Liver (tissue), 9 donors: ENCODE measurements around the gene CEP57. TPM values are rescaled to one million over a fixed set of nuclear protein-coding genes. Genes with fewer than 3 reads are reported as not detected.

Experiments used
- DNase-seq: peaks from one replicate; pipeline ENCODE4 v3.0.0-alpha.2; 2017; ENCODE audit warnings: low spot score
- H3K27ac ChIP-seq, 2 donors: one replicate each; pipeline ENCODE4 v1.7.0; 2013; ENCODE audit warnings: inconsistent platforms in 2 of 2, low read length in 2 of 2, control low read depth in 1 of 2, low read depth in 1 of 2, mild to moderate bottlenecking in 1 of 2
- H3K27me3 ChIP-seq, 4 donors: one replicate each; pipeline versions ENCODE4 v1.6.1 to v1.7.0; 2013; ENCODE audit warnings: low read length in 3 of 4, inconsistent platforms in 1 of 4, mild to moderate bottlenecking in 1 of 4, moderate library complexity in 1 of 4; ENCODE audit not compliant: control insufficient read depth in 4 of 4, insufficient read depth in 4 of 4
- H3K36me3 ChIP-seq, 4 donors: one replicate each; pipeline versions ENCODE4 v1.6.1 to v1.7.0; 2013; ENCODE audit warnings: low read length in 3 of 4, mild to moderate bottlenecking in 3 of 4, low read depth in 1 of 4, moderate library complexity in 1 of 4; ENCODE audit not compliant: control insufficient read depth in 4 of 4, insufficient read depth in 3 of 4
- H3K4me1 ChIP-seq, 4 donors: one replicate each; pipeline versions ENCODE4 v1.6.1 to v1.7.0; 2013; ENCODE audit warnings: low read length in 3 of 4, mild to moderate bottlenecking in 3 of 4, moderate library complexity in 1 of 4; ENCODE audit not compliant: control insufficient read depth in 4 of 4, insufficient read depth in 4 of 4
- H3K4me3 ChIP-seq, 3 donors: one replicate each; pipeline versions ENCODE4 v1.6.1 to v1.7.0; 2013; ENCODE audit warnings: low read length in 3 of 3, control low read depth in 1 of 3, low read depth in 1 of 3, mild to moderate bottlenecking in 1 of 3
- H3K9ac ChIP-seq, 2 donors: one replicate each; pipeline ENCODE4 v1.7.0; 2013; ENCODE audit warnings: low read length in 2 of 2, mild to moderate bottlenecking in 2 of 2, moderate library complexity in 2 of 2, control low read depth in 1 of 2, low read depth in 1 of 2
- H3K9me3 ChIP-seq, 4 donors: one replicate each; pipeline versions ENCODE4 v1.6.1 to v1.7.0; 2013; ENCODE audit warnings: low read length in 3 of 4; ENCODE audit not compliant: control insufficient read depth in 4 of 4
- ATF3 ChIP-seq: IDR thresholded peaks from 2 replicates; pipeline ENCODE4 v1.6.1; 2016; ENCODE audit warnings: antibody characterized with exemption
- EGR1 ChIP-seq, 2 donors: IDR thresholded peaks; 2 replicates each; pipeline ENCODE4 v1.6.1; 2016 to 2018; ENCODE audit warnings: antibody characterized with exemption in 2 of 2, low read depth in 2 of 2
- FOXA1 ChIP-seq: IDR thresholded peaks from 2 replicates; pipeline ENCODE4 v1.6.1; 2016; ENCODE audit warnings: antibody characterized with exemption
- FOXA2 ChIP-seq: IDR thresholded peaks from 2 replicates; pipeline ENCODE4 v1.6.1; 2016; ENCODE audit warnings: antibody characterized with exemption
- GABPA ChIP-seq, 2 donors: IDR thresholded peaks in 1 of 2; conservative IDR thresholded peaks in 1 of 2; 2 replicates each; pipeline ENCODE4 v1.6.1; 2016; ENCODE audit warnings: antibody characterized with exemption in 2 of 2, mild to moderate bottlenecking in 1 of 2, moderate library complexity in 1 of 2
- HNF4A ChIP-seq, 2 donors: conservative IDR thresholded peaks; 2 replicates each; pipeline ENCODE4 v1.6.1; 2016; ENCODE audit warnings: antibody characterized with exemption in 2 of 2, mild to moderate bottlenecking in 2 of 2
- HNF4G ChIP-seq: IDR thresholded peaks from 2 replicates; pipeline ENCODE4 v1.6.1; 2016; ENCODE audit warnings: antibody characterized with exemption
- JUND ChIP-seq, 2 donors: IDR thresholded peaks; 2 replicates each; pipeline ENCODE4 v1.6.1; 2016; ENCODE audit warnings: antibody characterized with exemption in 2 of 2
- NR2F2 ChIP-seq: IDR thresholded peaks from 2 replicates; pipeline ENCODE4 v1.6.1; 2016; ENCODE audit warnings: antibody characterized with exemption
- RAD21 ChIP-seq, 2 donors: IDR thresholded peaks; 2 replicates each; pipeline ENCODE4 v1.6.1; 2016; ENCODE audit warnings: antibody characterized with exemption in 2 of 2, mild to moderate bottlenecking in 2 of 2
- REST ChIP-seq: IDR thresholded peaks from 2 replicates; pipeline ENCODE4 v1.6.1; 2016; ENCODE audit warnings: antibody characterized with exemption, mild to moderate bottlenecking
- RXRA ChIP-seq, 2 donors: IDR thresholded peaks; 2 replicates each; pipeline ENCODE4 v1.6.1; 2017 to 2018; ENCODE audit warnings: antibody characterized with exemption in 2 of 2, mild to moderate bottlenecking in 1 of 2
- SP1 ChIP-seq: IDR thresholded peaks from 2 replicates; pipeline ENCODE4 v1.6.1; 2018; ENCODE audit warnings: antibody characterized with exemption, mild to moderate bottlenecking
- TAF1 ChIP-seq: conservative IDR thresholded peaks from 2 replicates; pipeline ENCODE4 v1.6.1; 2016; ENCODE audit warnings: antibody characterized with exemption, mild to moderate bottlenecking
- YY1 ChIP-seq: IDR thresholded peaks from 2 replicates; pipeline ENCODE4 v1.6.1; 2016; ENCODE audit warnings: antibody characterized with exemption, mild to moderate bottlenecking
- ZBTB33 ChIP-seq: IDR thresholded peaks from 2 replicates; pipeline ENCODE4 v1.6.1; 2016; ENCODE audit warnings: antibody characterized with exemption
- WGBS: extraction: QIAGEN DNeasy Blood & Tissue Kit; methylation state at CpG from one replicate; pipeline ENCODE4 v1.1.7; 2013; 5-methylcytosine and 5-hydroxymethylcytosine counted together
- polyA plus RNA-seq, 2 donors: library from polyadenylated mRNA; stranded (reverse) in 1 of 2; unstranded in 1 of 2; fragments of 200-250 nt in 1 of 2; fragments of >200 nt in 1 of 2; fragmentation: Nextera tagmentation in 1 of 2; extraction: Ambion mirVana in 1 of 2; gene quantifications; one replicate each; pipeline versions ENCODE4 v1.2.1 to v1.2.3, GENCODE V29; 2013 to 2015
- total RNA-seq, 2 donors: library from RNA; depleted of rRNA; stranded (reverse); fragments of >200 nt; gene quantifications; one replicate each; pipeline ENCODE4 v1.2.3, GENCODE V29; 2014
- TF ChIP-seq, protein P1 (sequence below): fragments of 150-350 bp; IDR thresholded peaks from 2 replicates; pipeline ENCODE4 v1.5.1; 2017; ENCODE audit warnings: improper control_type of control experiment, low read depth, low read length; ENCODE audit not compliant: missing input control
- TF ChIP-seq, protein P2 (sequence below): IDR thresholded peaks from 2 replicates; pipeline ENCODE4 v1.6.1; 2016; ENCODE audit warnings: antibody characterized with exemption
- donor health status: healthy.
- donor health status: healthy.
- donor health status: healthy.
- donor health status: healthy.
- donor health status: healthy.

Gene CEP57
- total and polyA plus RNA-seq, 4 donors = 11.2 to 32.8 (median 31.1) TPM

- no peaks in the 10 kb centered on the region for H3K4me1 ChIP-seq
- H3K4me3 ChIP-seq = no peak overlapping the region
- no peak overlapping the region for H3K27ac ChIP-seq
- no peaks in the 10 kb centered on the region for H3K9me3 ChIP-seq
- DNase-seq = no peak
- H3K27me3 ChIP-seq = no peaks in the 10 kb centered on the region
- no peak for TF ChIP-seq HNF4A (conservative IDR thresholded peaks at IDR 0.05)
- H3K9ac ChIP-seq = no peak overlapping the region
- 96% methylated on average over 1 of the region's 1 CpG for WGBS
- H3K36me3 ChIP-seq = peaks cover 2 to 22% (median 8%) of the 10 kb centered on the region in 4 donors
These were observed 12.5 kb downstream of the CEP57 start for GRCh38 chr11:95802806-95803205.

GRCh38 chr11:95803973-95804372, 13.7 kb downstream of the CEP57 start:
- 97% methylated on average over 2 of the region's 2 CpGs for WGBS

More at GRCh38 chr11:95803973-95804372, 13.7 kb downstream of the CEP57 start:
- H3K9ac ChIP-seq = no peak overlapping the region
- no peak for TF ChIP-seq GABPA (IDR thresholded peaks at IDR 0.05 in 1 of 2, conservative IDR thresholded peaks at IDR 0.05 in 1 of 2)
- TF ChIP-seq SP1 = no peak
- TF ChIP-seq, protein P1, sequence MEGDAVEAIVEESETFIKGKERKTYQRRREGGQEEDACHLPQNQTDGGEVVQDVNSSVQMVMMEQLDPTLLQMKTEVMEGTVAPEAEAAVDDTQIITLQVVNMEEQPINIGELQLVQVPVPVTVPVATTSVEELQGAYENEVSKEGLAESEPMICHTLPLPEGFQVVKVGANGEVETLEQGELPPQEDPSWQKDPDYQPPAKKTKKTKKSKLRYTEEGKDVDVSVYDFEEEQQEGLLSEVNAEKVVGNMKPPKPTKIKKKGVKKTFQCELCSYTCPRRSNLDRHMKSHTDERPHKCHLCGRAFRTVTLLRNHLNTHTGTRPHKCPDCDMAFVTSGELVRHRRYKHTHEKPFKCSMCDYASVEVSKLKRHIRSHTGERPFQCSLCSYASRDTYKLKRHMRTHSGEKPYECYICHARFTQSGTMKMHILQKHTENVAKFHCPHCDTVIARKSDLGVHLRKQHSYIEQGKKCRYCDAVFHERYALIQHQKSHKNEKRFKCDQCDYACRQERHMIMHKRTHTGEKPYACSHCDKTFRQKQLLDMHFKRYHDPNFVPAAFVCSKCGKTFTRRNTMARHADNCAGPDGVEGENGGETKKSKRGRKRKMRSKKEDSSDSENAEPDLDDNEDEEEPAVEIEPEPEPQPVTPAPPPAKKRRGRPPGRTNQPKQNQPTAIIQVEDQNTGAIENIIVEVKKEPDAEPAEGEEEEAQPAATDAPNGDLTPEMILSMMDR = no peak
- TF ChIP-seq JUND (IDR thresholded peaks at IDR 0.05) = no peak
- no peak for TF ChIP-seq REST
- TF ChIP-seq NR2F2 = no peak
- no peak for TF ChIP-seq YY1
- TF ChIP-seq HNF4A (conservative IDR thresholded peaks at IDR 0.05) = no peak
- TF ChIP-seq, protein P2, sequence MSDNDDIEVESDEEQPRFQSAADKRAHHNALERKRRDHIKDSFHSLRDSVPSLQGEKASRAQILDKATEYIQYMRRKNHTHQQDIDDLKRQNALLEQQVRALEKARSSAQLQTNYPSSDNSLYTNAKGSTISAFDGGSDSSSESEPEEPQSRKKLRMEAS = no peak
- TF ChIP-seq FOXA2 = no peak
- no peak for TF ChIP-seq FOXA1
- TF ChIP-seq ZBTB33 = no peak
- TF ChIP-seq RXRA (IDR thresholded peaks at IDR 0.05) = no peak
- no peak for TF ChIP-seq ATF3
- no peak for TF ChIP-seq HNF4G
- TF ChIP-seq EGR1 (IDR thresholded peaks at IDR 0.05; ENCODE audit: low read depth in 2 of 2) = no peak
- TF ChIP-seq RAD21 (IDR thresholded peaks at IDR 0.05) = no peak
- TF ChIP-seq TAF1 = no peak
- H3K36me3 ChIP-seq = peaks cover 2 to 22% (median 8%) of the 10 kb centered on the region in 4 donors
- DNase-seq = no peak
- no peaks in the 10 kb centered on the region for H3K27me3 ChIP-seq
- H3K9me3 ChIP-seq = no peaks in the 10 kb centered on the region
- H3K4me1 ChIP-seq = no peaks in the 10 kb centered on the region
- no peak overlapping the region for H3K27ac ChIP-seq
- no peak overlapping the region for H3K4me3 ChIP-seq
